ENCODE measurements around the gene UGT2B7. TPM values are rescaled to one million over a fixed set of nuclear protein-coding genes. Genes with fewer than 3 reads are reported as not detected.

The UGT2B7 gene
- total and polyA plus RNA-seq, 2 donors (not counting 1 experiment from before 2014, with no cell fraction given), result not detected

GRCh38 chr4:69141320-69141719, 45.0 kb downstream of the UGT2B7 start:
- no peaks in the 10 kb centered on the region for H3K79me2 ChIP-seq (ENCODE audit: control insufficient read depth, insufficient read depth, low read length)
- no peak overlapping the region for H2AFZ ChIP-seq (ENCODE audit: insufficient read depth, low read depth, low read length, poor library complexity, severe bottlenecking)
- H3K27me3 Mint-ChIP-seq, result no peaks in the 10 kb centered on the region
- H4K20me1 ChIP-seq (ENCODE audit: control insufficient read depth, insufficient read depth, low read length, poor library complexity, severe bottlenecking), result no peaks in the 10 kb centered on the region
- no peaks in the 10 kb centered on the region for H3K4me1 ChIP-seq (ENCODE audit: control insufficient read depth in 2 of 2, insufficient read depth in 2 of 2, low read length in 2 of 2)
- no peaks in the 10 kb centered on the region for H3K36me3 ChIP-seq (replicated peaks in 1 of 2; ENCODE audit: control extremely low read depth in 1 of 2, control insufficient read depth in 1 of 2, extremely low read depth in 1 of 2, insufficient read depth in 2 of 2, low read length in 1 of 2)
- no peaks in the 10 kb centered on the region for H3K27me3 ChIP-seq (replicated peaks in 1 of 4; ENCODE audit: control extremely low read depth in 1 of 4, control insufficient read depth in 3 of 4, insufficient read depth in 4 of 4, low read length in 3 of 4)
- H3K9me3 Mint-ChIP-seq (ENCODE audit: insufficient read depth), result no peaks in the 10 kb centered on the region
- no peaks in the 10 kb centered on the region for H3K4me1 Mint-ChIP-seq
- H3K9ac ChIP-seq (ENCODE audit: low read length), result no peak overlapping the region
- TF ChIP-seq EZH2 (IDR thresholded peaks at IDR 0.05; ENCODE audit: borderline replicate concordance, insufficient read depth, low read depth, low read length, poor library complexity, severe bottlenecking) (no peak), CTCF (IDR thresholded peaks at IDR 0.05) (no peak)
- ChIA-PET CTCF (no interaction called here), POLR2A (no interaction called here)
- H3K27ac Mint-ChIP-seq, result no peak overlapping the region
- no peaks in the 10 kb centered on the region for H3K9me3 ChIP-seq (ENCODE audit: control extremely low read depth in 1 of 3, control insufficient read depth in 2 of 3, insufficient read depth in 1 of 3, low read length in 2 of 3)
- no peak overlapping the region for H3K27ac ChIP-seq (ENCODE audit: low read length in 2 of 2)
- H3K4me3 ChIP-seq (ENCODE audit: control extremely low read depth in 1 of 5, extremely low read depth in 1 of 5, insufficient read depth in 1 of 5, low read depth in 2 of 5, low read length in 4 of 5), result no peak overlapping the region
- intact Hi-C loops (cut with micrococcal nuclease), result no loop called here
- H3K4me3 Mint-ChIP-seq, result no peak overlapping the region
- H3K4me2 ChIP-seq (replicated peaks; ENCODE audit: low read depth, low read length, poor library complexity, severe bottlenecking), result no peak overlapping the region
- no peak for ATAC-seq (ENCODE audit: low read depth)
- WGBS (ENCODE audit: insufficient coverage), result no CpG with 5 or more reads among the region's 2 CpGs
- no peak for DNase-seq

- intact Hi-C loops (cut with micrococcal nuclease), result no loop called here
- Mint-ChIP-seq H3K27me3 (no peaks in the 10 kb centered on the region), H3K4me3 (no peak overlapping the region), H3K4me1 (no peaks in the 10 kb centered on the region), H3K27ac (no peak overlapping the region), H3K9me3 (ENCODE audit: insufficient read depth) (no peaks in the 10 kb centered on the region)
- Histone ChIP-seq H3K9me3 (ENCODE audit: control extremely low read depth in 1 of 3, control insufficient read depth in 2 of 3, insufficient read depth in 1 of 3, low read length in 2 of 3) (no peaks in the 10 kb centered on the region), H3K9ac (ENCODE audit: low read length) (no peak overlapping the region), H3K4me2 (replicated peaks; ENCODE audit: low read depth, low read length, poor library complexity, severe bottlenecking) (no peak overlapping the region), H3K4me1 (ENCODE audit: control insufficient read depth in 2 of 2, insufficient read depth in 2 of 2, low read length in 2 of 2) (no peaks in the 10 kb centered on the region), H3K4me3 (ENCODE audit: control extremely low read depth in 1 of 5, extremely low read depth in 1 of 5, insufficient read depth in 1 of 5, low read depth in 2 of 5, low read length in 4 of 5) (no peak overlapping the region), H4K20me1 (ENCODE audit: control insufficient read depth, insufficient read depth, low read length, poor library complexity, severe bottlenecking) (no peaks in the 10 kb centered on the region), H3K27me3 (replicated peaks in 1 of 4; ENCODE audit: control extremely low read depth in 1 of 4, control insufficient read depth in 3 of 4, insufficient read depth in 4 of 4, low read length in 3 of 4) (no peaks in the 10 kb centered on the region), H3K79me2 (ENCODE audit: control insufficient read depth, insufficient read depth, low read length) (no peaks in the 10 kb centered on the region), H2AFZ (ENCODE audit: insufficient read depth, low read depth, low read length, poor library complexity, severe bottlenecking) (no peak overlapping the region), H3K27ac (ENCODE audit: low read length in 2 of 2) (no peak overlapping the region), H3K36me3 (replicated peaks in 1 of 2; ENCODE audit: control extremely low read depth in 1 of 2, control insufficient read depth in 1 of 2, extremely low read depth in 1 of 2, insufficient read depth in 2 of 2, low read length in 1 of 2) (no peaks in the 10 kb centered on the region)
- DNase-seq (no peak), ATAC-seq (ENCODE audit: low read depth) (no peak)
- CTCF ChIA-PET, result no interaction called here
- 75% methylated on average over 2 of the region's 4 CpGs for WGBS (ENCODE audit: insufficient coverage)
- POLR2A ChIA-PET, result no interaction called here
- no peak for TF ChIP-seq CTCF (IDR thresholded peaks at IDR 0.05)
- no peak for TF ChIP-seq EZH2 (IDR thresholded peaks at IDR 0.05; ENCODE audit: borderline replicate concordance, insufficient read depth, low read depth, low read length, poor library complexity, severe bottlenecking)
Measured at GRCh38 chr4:69147334-69147733, 51.1 kb downstream of the UGT2B7 start.
